Loucy (cell line): Measurements from ENCODE around the gene TGFBR3L.

ENCODE experiments used
- CTCF ChIP-seq: fragments of 200-600 bp; sonication (generic); conservative IDR thresholded peaks from 2 replicates; pipeline ENCODE4 v1.5.1; 2014; ENCODE audit warnings: mild to moderate bottlenecking, antibody characterized with exemption, low read length
- EZH2phosphoT487 ChIP-seq: fragments of 200-600 bp; IDR thresholded peaks from 2 replicates; pipeline ENCODE4 v1.6.1; 2018; ENCODE audit warnings: antibody characterized with exemption, mild to moderate bottlenecking, moderate library complexity, borderline replicate concordance

GRCh38 chr19:7870571-7871436 lies 43.8 kb upstream of the TGFBR3L start:
- TF ChIP-seq CTCF (no peak), EZH2phosphoT487 (no peak)
